PC-9 (cell line): ENCODE data around the gene LRRC31. TPM values are rescaled to one million over a fixed set of nuclear protein-coding genes. Genes with fewer than 3 reads are reported as not detected.
A peak's percentile ranks its signal among the peaks of the same experiment; 100 is the strongest.

Experiments
- BruUV-seq: library from RNA; stranded (reverse); fragments of 400-500 nt; replicated peaks from 2 replicates; lab custom pipeline; 2021; lab: Mats Ljungman, UMichigan
- CTCF ChIA-PET: fragments of 300-600 bp; sonication (Branson Sonifier 250); formaldehyde crosslinking; loops from one replicate; lab custom pipeline; 2022; ENCODE audit warnings: antibody characterized with exemption; lab: Charles Lee
- POLR2A ChIA-PET: fragments of 300-600 bp; sonication (Branson Sonifier 250); formaldehyde crosslinking; loops from one replicate; lab custom pipeline; 2022; ENCODE audit warnings: antibody characterized with exemption; ENCODE audit not compliant: unreplicated experiment; lab: Charles Lee
- DNase-seq, 2 experiments: peaks; one replicate each; pipeline versions ENCODE4 v3.0.0 to v3.0.0-alpha.2; 2015 to 2022; ENCODE audit warnings: mixed read lengths in 1 of 2
- H2AFZ ChIP-seq: fragments of 200-600 bp; sonication (generic); 2 replicates; pipeline ENCODE4 v1.8.1; 2017; ENCODE audit warnings: antibody characterized with exemption
- H3F3A ChIP-seq: fragments of 200-600 bp; sonication (generic); 2 replicates; pipeline ENCODE4 v1.8.1; 2017; ENCODE audit warnings: antibody characterized with exemption, mild to moderate bottlenecking, low read depth; ENCODE audit not compliant: insufficient read depth
- H3K27ac ChIP-seq: fragments of 200-600 bp; sonication (generic); 2 replicates; pipeline ENCODE4 v1.6.1; 2016; ENCODE audit warnings: mixed run types
- H3K27me3 ChIP-seq: fragments of 200-600 bp; sonication (generic); 2 replicates; pipeline ENCODE4 v1.6.1; 2016; ENCODE audit warnings: low read depth, mixed run types; ENCODE audit not compliant: insufficient read depth
- H3K36me3 ChIP-seq: fragments of 200-600 bp; sonication (generic); 2 replicates; pipeline ENCODE4 v1.6.1; 2016; ENCODE audit warnings: low read depth, mixed run types
- H3K4me1 ChIP-seq: fragments of 200-600 bp; sonication (generic); replicated peaks from 2 replicates; pipeline ENCODE4 v1.6.1; 2016; ENCODE audit warnings: mixed run types; ENCODE audit not compliant: insufficient read depth
- H3K4me2 ChIP-seq: fragments of 200-600 bp; sonication (generic); 2 replicates; pipeline ENCODE4 v1.6.1; 2017; ENCODE audit warnings: mixed run types
- H3K4me3 ChIP-seq: fragments of 200-600 bp; sonication (generic); 2 replicates; pipeline ENCODE4 v1.6.1; 2016; ENCODE audit warnings: mixed run types
- H3K79me2 ChIP-seq: fragments of 200-600 bp; sonication (generic); 2 replicates; pipeline ENCODE4 v1.6.1; 2017; ENCODE audit warnings: low read depth, mixed run types
- H3K9me2 ChIP-seq: fragments of 200-600 bp; sonication (generic); 2 replicates; pipeline ENCODE4 v1.8.1; 2017; ENCODE audit warnings: mild to moderate bottlenecking; ENCODE audit not compliant: insufficient read depth
- H3K9me3 ChIP-seq: fragments of 200-600 bp; sonication (generic); 2 replicates; pipeline ENCODE4 v1.8.1; 2016; ENCODE audit warnings: low read depth; ENCODE audit not compliant: insufficient read depth
- H4K20me1 ChIP-seq: fragments of 200-600 bp; sonication (generic); 2 replicates; pipeline ENCODE4 v1.8.1; 2017; ENCODE audit not compliant: insufficient read depth
- CTCF ChIP-seq: fragments of 200-600 bp; sonication (generic); conservative IDR thresholded peaks from 2 replicates; pipeline ENCODE4 v1.6.1; 2017; ENCODE audit warnings: mixed run types, antibody characterized with exemption, mild to moderate bottlenecking, moderate library complexity
- EZH2 ChIP-seq: fragments of 200-600 bp; sonication (generic); IDR thresholded peaks from 2 replicates; pipeline ENCODE4 v1.8.0; 2017; ENCODE audit warnings: antibody characterized with exemption, low read depth
- intact Hi-C: fragments of 100-400 bp; cut with micrococcal nuclease; formaldehyde crosslinking; loops from one replicate; pipeline ENCODE4 v1.10.0; 2022; ENCODE audit not compliant: unreplicated experiment
- total RNA-seq: library from RNA; stranded (reverse); gene quantifications from 2 replicates; pipeline ENCODE4 v1.2.3, GENCODE V29; 2021

LRRC31 gene
- total RNA-seq, 1 experiment from 2014 or later, result not detected

- intact Hi-C loops, result no loop called here
- H3K27me3 ChIP-seq, result no peaks in the 10 kb centered on the region
- H3K36me3 ChIP-seq, result no peaks in the 10 kb centered on the region
- H3K27ac ChIP-seq, result no peak overlapping the region
- no peak for DNase-seq
- no peak overlapping the region for H3K4me3 ChIP-seq
- H3K4me1 ChIP-seq, result no peaks in the 10 kb centered on the region
- H2AFZ ChIP-seq, result no peak overlapping the region
- TF ChIP-seq EZH2, result no peak
- TF ChIP-seq CTCF, result no peak
- no peaks in the 10 kb centered on the region for H3K9me2 ChIP-seq
- H3K4me2 ChIP-seq, result no peak overlapping the region
- peaks cover 7% of the 10 kb centered on the region; the same call in 1 of the 2 replicates for H3K9me3 ChIP-seq
- no peaks in the 10 kb centered on the region for H3F3A ChIP-seq
- POLR2A ChIA-PET, result no interaction called here
- no TSS peak for BruUV-seq
- CTCF ChIA-PET, result no interaction called here
- H3K79me2 ChIP-seq, result no peaks in the 10 kb centered on the region
- no peaks in the 10 kb centered on the region for H4K20me1 ChIP-seq
Observed at GRCh38 chr3:169879013-169879557, 9.3 kb upstream of the LRRC31 start.

- CTCF ChIA-PET, result no interaction called here
- no peaks in the 10 kb centered on the region for H4K20me1 ChIP-seq
- H3K4me2 ChIP-seq, result 0 out of 2 replicates have a peak overlapping the region, but pooled peaks have one; percentile 18
- H3K27ac ChIP-seq, result no peak overlapping the region
- no peaks in the 10 kb centered on the region; the same call in 1 of the 2 replicates for H3F3A ChIP-seq
- POLR2A ChIA-PET, result no interaction called here
- no TSS peak for BruUV-seq
- peaks cover 19% of the 10 kb centered on the region for H3K4me1 ChIP-seq
- H3K27me3 ChIP-seq, result no peaks in the 10 kb centered on the region
- no peak for DNase-seq
- H2AFZ ChIP-seq, result no peak overlapping the region
- H3K9me2 ChIP-seq, result no peaks in the 10 kb centered on the region
- H3K36me3 ChIP-seq, result no peaks in the 10 kb centered on the region
- TF ChIP-seq CTCF, result no peak
- no peak for TF ChIP-seq EZH2
- intact Hi-C loops, result no loop called here
- peaks cover 7% of the 10 kb centered on the region; the same call in 1 of the 2 replicates for H3K9me3 ChIP-seq
- no peak overlapping the region for H3K4me3 ChIP-seq
- H3K79me2 ChIP-seq, result no peaks in the 10 kb centered on the region
Observed at GRCh38 chr3:169871129-169871886, 1.6 kb upstream of the LRRC31 start.

GRCh38 chr3:169868369-169868768 is 1.4 kb downstream of the LRRC31 start:
- Histone ChIP-seq H3F3A (no peaks in the 10 kb centered on the region; the same call in none of the 2 replicates), H4K20me1 (no peaks in the 10 kb centered on the region), H3K27me3 (no peaks in the 10 kb centered on the region), H3K4me2 (no peak overlapping the region), H3K4me1 (peaks cover 19% of the 10 kb centered on the region), H3K9me3 (no peaks in the 10 kb centered on the region), H3K9me2 (no peaks in the 10 kb centered on the region), H2AFZ (no peak overlapping the region), H3K79me2 (no peaks in the 10 kb centered on the region), H3K4me3 (no peak overlapping the region), H3K36me3 (no peaks in the 10 kb centered on the region), H3K27ac (no peak overlapping the region)
- ChIA-PET POLR2A (interaction anchor here (0.6 kb wide), 1 partner anchor 108 kb away, joined by 4 read pairs; no protein-coding TSS in a partner anchor), CTCF (no interaction called here)
- intact Hi-C loops, result no loop called here
- no peak for DNase-seq
- BruUV-seq, result no TSS peak
- no peak for TF ChIP-seq CTCF
- no peak for TF ChIP-seq EZH2
